Activated CD4-positive, CD25-positive, alpha-beta regulatory T cell (primary cell): ENCODE data around the gene ZNF660.
"Not testable (repeated sequence)": the region's sequence is repeated elsewhere in the genome, so short reads cannot be mapped to it uniquely, and the experiment has no call there.

Experiments used
- DNase-seq, 4 experiments: peaks; one replicate each; lab custom pipeline; 2025; lab: John Stamatoyannopoulos, UW

ZNF660 gene

GRCh38 chr3:44584646-44585501, at the start of gene ZNF660:
TSS of gene ZNF660 (plus strand) at chr3:44584964. CDS start at chr3:44594194, 9,230 bp downstream.
- no peak for DNase-seq

- DNase-seq: no peak
Observed at GRCh38 chr3:44535364-44535763, 49.4 kb upstream of the ZNF660 start.

GRCh38 chr3:44544811-44545210, 40.0 kb upstream of the ZNF660 start:
- not testable (repeated sequence) for DNase-seq

GRCh38 chr3:44554626-44555592, 29.9 kb upstream of the ZNF660 start, which contains the start of gene ZKSCAN7:
TSS of gene ZKSCAN7 (plus strand) at chr3:44555193. CDS start at chr3:44557048, 1,855 bp downstream.
- DNase-seq: peak; percentile 13 to 19 (median 15)

GRCh38 chr3:44555723-44556122, 29.0 kb upstream of the ZNF660 start:
- DNase-seq: no peak

- no peak for DNase-seq
Observed at GRCh38 chr3:44557074-44557473, 27.7 kb upstream of the ZNF660 start.

GRCh38 chr3:44561076-44561475, 23.7 kb upstream of the ZNF660 start:
- DNase-seq: no peak

GRCh38 chr3:44562147-44562546, 22.6 kb upstream of the ZNF660 start:
- no peak for DNase-seq

GRCh38 chr3:44568561-44568960, 16.2 kb upstream of the ZNF660 start:
- no peak for DNase-seq

GRCh38 chr3:44571024-44571423, 13.7 kb upstream of the ZNF660 start:
- no peak for DNase-seq

GRCh38 chr3:44576613-44577012, 8.2 kb upstream of the ZNF660 start:
- no peak for DNase-seq

- DNase-seq: not testable (repeated sequence)
Observed at GRCh38 chr3:44577354-44577952, 7.3 kb upstream of the ZNF660 start.

- DNase-seq: not testable (repeated sequence)
Observed at GRCh38 chr3:44578316-44578715, 6.4 kb upstream of the ZNF660 start.

- not testable (repeated sequence) for DNase-seq
Observed at GRCh38 chr3:44578924-44579515, 5.7 kb upstream of the ZNF660 start.

GRCh38 chr3:44579749-44580148, 5.0 kb upstream of the ZNF660 start:
- not testable (repeated sequence) for DNase-seq

- DNase-seq: not testable (repeated sequence)
Observed at GRCh38 chr3:44580971-44581370, 3.8 kb upstream of the ZNF660 start.

GRCh38 chr3:44596621-44597020, 11.9 kb downstream of the ZNF660 start:
- DNase-seq: no peak

GRCh38 chr3:44601749-44602148, 17.0 kb downstream of the ZNF660 start:
- DNase-seq: no peak

GRCh38 chr3:44612678-44613077, 27.9 kb downstream of the ZNF660 start:
- no peak for DNase-seq

- peak; percentile 13 to 44 (median 24) for DNase-seq
Observed at GRCh38 chr3:44624749-44625480, 40.2 kb downstream of the ZNF660 start, which contains the start of gene ZNF197. TSS of gene ZNF197 (plus strand) at chr3:44625036. CDS start at chr3:44629155, 4,119 bp downstream.

GRCh38 chr3:44628716-44629115, 44.0 kb downstream of the ZNF660 start:
- DNase-seq: no peak
